Effector CD4-positive, alpha-beta T cell (primary cell): ENCODE data around the gene SORL1.

Experiments used
- DNase-seq: peaks from one replicate; pipeline ENCODE4 v3.0.0-alpha.2; 2020

Gene SORL1

DNA sequence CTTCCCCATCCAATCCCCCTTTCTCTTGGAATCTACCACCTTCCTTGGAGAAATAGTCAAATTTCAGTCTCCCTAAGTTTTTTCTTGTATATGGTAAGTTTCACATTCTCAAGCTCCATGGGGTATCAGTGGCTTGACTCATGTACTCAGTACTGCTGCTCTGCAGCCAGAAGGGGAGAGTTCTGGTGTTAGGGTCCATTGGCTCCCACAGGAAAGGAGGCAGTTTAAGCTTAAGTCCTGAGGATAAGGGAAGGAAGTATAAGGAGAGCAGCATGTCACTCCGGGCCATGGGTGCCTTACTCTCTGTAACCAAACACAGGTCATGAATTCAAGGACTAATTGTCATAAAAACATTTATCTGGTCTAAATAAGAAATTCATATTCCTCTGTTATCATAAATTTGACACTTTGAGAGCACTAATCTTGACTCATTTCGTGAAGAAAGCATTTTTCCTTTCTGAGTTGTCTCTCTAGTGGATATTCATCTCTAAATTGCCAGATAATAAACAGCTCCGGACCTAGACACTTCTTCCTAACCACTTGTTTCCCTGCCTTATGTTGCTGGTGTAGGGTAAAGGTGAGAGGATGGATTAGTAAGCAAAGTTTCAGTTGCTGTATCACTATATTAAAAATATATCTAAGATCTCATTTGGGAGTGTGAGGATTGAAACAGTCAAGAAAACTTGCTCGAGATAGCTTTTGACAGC lies 20.1 kb upstream of the SORL1 start:
- no peak for DNase-seq

DNA sequence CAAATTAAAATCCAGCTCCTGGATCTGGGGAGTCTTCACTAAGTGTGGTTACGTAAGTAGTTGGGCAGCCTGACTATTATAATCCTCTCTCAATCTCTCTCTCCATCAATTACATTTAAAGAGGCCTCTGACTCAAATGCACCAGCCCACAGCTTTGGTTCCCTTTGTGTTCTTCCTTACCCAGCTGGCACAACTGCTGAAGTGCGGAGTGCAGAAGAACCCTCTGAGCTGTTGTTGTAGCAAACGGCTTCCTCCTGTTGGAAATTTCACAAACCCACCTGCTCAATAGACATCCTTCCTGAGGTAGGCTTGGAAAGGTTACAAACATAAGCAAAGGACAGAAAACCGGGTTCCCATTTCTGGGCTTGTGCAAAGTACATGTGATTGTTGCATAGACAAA lies 17.0 kb upstream of the SORL1 start:
- DNase-seq = no peak

- no peak for DNase-seq
Measured at GRCh38 chr11:121435551-121436511, 16.3 kb upstream of the SORL1 start.

GRCh38 chr11:121437018-121437685 lies 15.0 kb upstream of the SORL1 start:
- no peak for DNase-seq

DNA sequence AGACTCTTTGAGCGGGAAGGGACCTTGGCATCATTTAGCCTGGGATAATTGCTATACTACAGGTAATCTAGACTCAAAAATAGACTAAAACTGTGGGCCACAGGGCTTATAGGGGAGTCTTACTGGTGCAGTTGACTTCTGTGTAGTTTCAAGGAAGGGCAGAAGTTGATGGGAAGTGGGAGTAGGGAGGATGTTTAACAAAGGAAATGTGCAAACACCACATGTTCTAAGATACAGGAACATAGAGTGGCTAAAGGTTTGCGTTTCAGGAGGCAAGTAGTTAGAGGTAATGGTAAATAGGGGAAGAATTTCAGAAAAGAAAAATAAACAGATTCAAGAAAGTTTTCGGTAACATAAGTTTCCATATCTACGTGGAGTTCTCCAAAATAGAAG lies 14.4 kb upstream of the SORL1 start:
- no peak for DNase-seq

DNA sequence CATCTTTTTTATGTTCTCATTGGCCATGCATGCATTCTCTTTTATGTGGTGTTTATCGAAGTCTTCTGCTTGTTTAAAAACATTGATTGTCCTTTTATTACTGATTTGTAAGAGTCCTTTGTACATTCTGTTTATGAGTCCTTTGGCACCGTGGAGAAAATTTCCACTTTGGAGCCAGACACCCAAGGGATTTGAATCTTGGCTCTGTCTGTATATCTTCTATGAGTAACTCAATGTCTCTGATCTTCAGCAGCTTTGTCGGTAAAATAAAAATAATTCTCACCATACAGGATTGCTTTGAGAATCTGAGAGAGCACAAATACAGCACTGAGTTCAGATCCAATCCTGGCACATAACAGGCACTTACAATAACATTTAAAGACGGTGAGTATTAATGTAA lies 12.8 kb upstream of the SORL1 start:
- no peak for DNase-seq

GRCh38 chr11:121439759-121440158 lies 12.4 kb upstream of the SORL1 start:
- DNase-seq = no peak

DNA sequence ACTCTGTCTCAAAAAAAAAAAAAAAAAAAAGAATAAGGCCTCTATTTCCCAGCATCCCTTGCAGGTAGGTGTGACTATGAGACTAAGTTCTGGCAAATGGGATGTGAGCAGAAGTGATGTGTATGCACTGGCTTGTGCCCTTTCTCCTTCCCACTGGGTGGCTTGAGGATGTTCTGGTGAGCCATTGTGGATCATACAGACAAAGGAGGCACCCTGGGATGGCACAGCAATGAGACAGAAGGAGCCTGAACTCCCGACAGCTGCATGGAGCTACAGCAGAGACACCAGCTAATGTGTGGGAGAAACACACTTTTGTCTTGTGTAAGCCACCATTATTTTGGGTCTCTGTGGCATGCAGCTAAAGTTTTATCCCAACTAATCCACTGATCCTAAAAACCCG lies 10.6 kb upstream of the SORL1 start:
- DNase-seq = no peak

- no peak for DNase-seq
Measured at GRCh38 chr11:121443688-121444275, 8.3 kb upstream of the SORL1 start.

DNA sequence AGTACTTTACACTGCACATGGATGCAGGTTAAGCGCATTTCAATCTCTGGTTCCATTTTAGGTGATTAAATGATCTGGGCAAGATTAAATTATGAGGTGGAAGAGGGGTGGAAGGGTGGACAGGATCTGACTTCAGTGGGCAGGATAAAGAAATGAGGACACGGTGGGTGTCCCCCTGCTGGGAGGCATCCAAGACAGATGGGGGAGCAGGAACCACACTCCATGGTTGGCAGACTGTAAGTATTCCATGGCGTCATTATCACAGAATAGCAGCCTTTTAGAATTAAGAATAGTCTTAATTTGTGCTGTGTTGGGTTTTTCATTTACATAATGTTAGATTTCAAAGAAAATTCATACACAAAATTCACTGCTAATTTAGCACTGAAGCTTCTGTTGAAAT lies 7.6 kb upstream of the SORL1 start:
- DNase-seq = no peak

DNA sequence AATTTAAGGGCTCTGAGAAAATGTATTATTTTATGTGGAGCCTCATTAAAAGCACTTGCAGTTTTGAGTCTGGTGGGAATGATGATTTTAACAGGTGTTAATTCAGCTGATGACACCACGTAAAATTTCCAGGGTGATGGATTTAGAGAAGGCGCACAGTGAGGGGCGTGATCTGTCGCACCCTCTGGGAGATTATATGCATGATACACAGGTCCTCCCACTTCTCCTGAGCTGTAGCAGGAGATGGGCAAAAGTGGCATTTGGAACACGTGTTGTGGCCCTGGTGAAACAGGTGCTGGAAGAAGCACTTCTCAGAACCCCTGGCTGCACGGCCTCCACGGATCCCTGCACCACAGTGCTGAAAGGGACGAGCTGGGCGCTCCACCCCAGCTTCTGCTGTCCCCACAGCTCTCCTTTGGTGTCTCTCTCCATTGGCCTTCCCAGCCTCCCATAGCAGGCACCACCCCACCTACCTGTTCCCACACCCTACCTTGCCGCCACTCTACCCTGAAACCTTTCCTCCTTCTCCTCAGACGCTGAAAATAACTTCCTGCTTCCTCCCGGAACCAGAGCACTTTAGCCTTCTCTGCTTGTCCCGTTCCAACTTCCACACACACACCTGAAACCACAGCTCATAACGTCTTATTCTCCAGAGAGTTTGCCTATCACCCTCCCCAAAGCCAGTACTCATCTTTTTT lies 6.9 kb upstream of the SORL1 start:
- DNase-seq = no peak

GRCh38 chr11:121446752-121447156 lies 5.4 kb upstream of the SORL1 start:
- DNase-seq = no peak

DNA sequence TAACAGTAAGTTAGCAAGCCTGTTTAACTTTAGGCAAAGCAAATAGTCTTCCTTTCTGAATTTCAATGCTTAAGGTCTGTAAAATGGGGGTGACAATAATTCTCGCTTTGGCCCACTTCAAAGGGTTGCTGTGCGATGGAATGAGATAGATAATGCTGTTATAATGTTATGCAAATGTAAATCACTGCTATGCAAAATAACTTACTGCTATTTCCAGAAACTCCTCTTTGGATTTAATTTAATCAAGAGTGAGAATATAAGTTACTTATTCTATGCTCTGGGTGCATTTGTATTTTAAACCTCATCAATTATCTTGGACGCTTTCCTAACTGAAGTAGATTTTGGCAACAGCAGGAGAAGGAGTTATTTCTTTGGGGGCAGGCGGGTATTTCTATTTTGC lies 4.1 kb upstream of the SORL1 start:
- DNase-seq = no peak

DNA sequence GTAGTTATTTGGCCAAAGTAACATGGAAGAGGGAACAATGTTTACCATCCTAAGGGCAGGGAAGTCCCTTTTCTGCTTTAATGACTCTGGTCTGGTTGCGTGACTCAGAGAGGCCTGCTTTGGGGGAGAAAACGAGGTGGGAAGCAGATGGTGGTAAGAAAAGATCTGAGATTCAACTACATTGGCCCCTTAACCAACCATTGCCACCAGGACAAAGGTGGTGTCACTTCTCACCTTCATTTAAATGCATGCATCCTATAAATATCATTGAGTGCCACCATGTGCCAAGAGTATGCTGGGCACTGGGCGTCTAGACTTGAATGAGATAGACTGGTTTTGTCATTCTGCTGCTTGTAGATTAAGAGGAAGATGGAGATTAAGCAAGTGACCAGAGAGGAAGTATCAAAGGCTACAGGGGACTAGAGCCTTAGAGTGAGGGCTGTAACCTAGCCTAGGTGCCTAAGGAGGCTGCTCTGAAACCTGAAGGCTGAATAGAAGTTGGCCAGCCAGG lies 3.6 kb upstream of the SORL1 start:
- no peak for DNase-seq

DNA sequence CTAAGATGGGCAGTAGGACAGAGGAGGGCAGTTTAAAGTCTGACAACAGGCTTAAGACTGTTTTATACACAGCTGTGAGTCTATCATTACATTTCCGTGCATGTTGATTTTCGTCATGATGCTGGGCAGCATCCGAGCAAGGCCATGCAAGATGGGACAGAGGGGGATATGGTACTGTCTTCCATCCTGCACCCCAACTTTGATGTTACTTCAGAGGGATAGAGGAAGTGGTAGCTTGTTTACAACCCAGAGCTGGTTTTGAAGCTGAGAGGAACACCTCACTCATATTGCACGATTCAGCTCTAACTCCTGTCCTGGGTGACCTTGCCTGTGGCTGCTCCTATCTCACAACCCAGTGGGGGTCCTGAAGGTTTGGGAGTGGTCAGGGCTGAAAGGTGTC lies 3.0 kb upstream of the SORL1 start:
- no peak for DNase-seq

GRCh38 chr11:121449626-121450025 lies 2.5 kb upstream of the SORL1 start:
- DNase-seq = no peak

DNA sequence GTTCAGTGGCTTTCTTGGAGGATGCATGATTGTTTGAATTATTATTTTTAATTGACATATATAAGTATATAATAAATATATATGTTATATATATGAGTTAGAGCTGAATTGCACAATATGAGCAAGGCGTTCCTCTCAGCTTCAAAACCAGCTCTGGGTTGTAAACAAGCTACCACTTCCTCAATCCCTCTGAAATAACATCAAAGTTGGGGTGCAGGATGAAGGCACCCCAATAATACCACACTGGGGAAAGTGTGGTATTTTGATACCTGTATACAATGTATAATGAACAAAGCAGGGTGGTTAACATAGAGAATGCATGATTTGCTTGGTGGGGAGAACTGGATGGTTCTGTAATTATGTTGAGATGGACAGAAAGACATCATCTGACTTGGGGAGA lies 1.7 kb upstream of the SORL1 start:
- DNase-seq = no peak

- no peak for DNase-seq
Measured at GRCh38 chr11:121451178-121451985, 732 bp upstream of the SORL1 start.

GRCh38 chr11:121452609-121453150 lies 566 bp downstream of the SORL1 start, which contains the start of gene SORL1-AS1:
Gene SORL1-AS1 (minus strand): TSS chr11:121452967.
- DNase-seq = peak; percentile 63

GRCh38 chr11:121453589-121454299 lies 1.6 kb downstream of the SORL1 start:
- no peak for DNase-seq
